IMR-90 (cell line): ENCODE results near the gene TRPM3. TPM values are rescaled to one million over a fixed set of nuclear protein-coding genes. Genes with fewer than 3 reads are reported as not detected.

ENCODE experiments used
- ATAC-seq: fragments of 200-7000 bp; cut with Tn5 transposase; 2 replicates; pipeline ENCODE4 v1.9.1; 2020; ENCODE audit warnings: low read depth, mild to moderate bottlenecking, moderate library complexity
- BruUV-seq: library from RNA; stranded (reverse); fragments of 400-500 nt; replicated peaks from 2 replicates; lab custom pipeline; 2021; lab: Mats Ljungman, UMichigan
- CTCF ChIA-PET: fragments of 300-600 bp; formaldehyde crosslinking; extraction: SDS; loops from one replicate; lab custom pipeline; 2021; ENCODE audit warnings: antibody characterized with exemption; lab: Yijun Ruan, JAX
- POLR2A ChIA-PET: fragments of 300-600 bp; sonication (Branson Sonifier 250); formaldehyde crosslinking; loops from one replicate; lab custom pipeline; 2022; ENCODE audit warnings: antibody characterized with exemption; ENCODE audit not compliant: unreplicated experiment; lab: Charles Lee
- DNase-seq: peaks from one replicate; pipeline ENCODE4 v3.0.0; 2013
- H2AFZ ChIP-seq: replicated peaks from 2 replicates; pipeline ENCODE3; 2013; ENCODE audit warnings: low read length, mild to moderate bottlenecking; ENCODE audit not compliant: poor library complexity
- H2AK5ac ChIP-seq: 2 replicates; pipeline ENCODE4 v1.6.1; 2013; ENCODE audit warnings: low read depth, low read length, inconsistent platforms
- H2AK9ac ChIP-seq: replicated peaks from 2 replicates; pipeline ENCODE3; 2013; ENCODE audit warnings: mild to moderate bottlenecking, low read depth, low read length, moderate library complexity; ENCODE audit not compliant: poor library complexity
- H2BK120ac ChIP-seq: 2 replicates; pipeline ENCODE4 v1.6.1; 2013; ENCODE audit warnings: low read depth, low read length, inconsistent platforms
- H2BK15ac ChIP-seq: 3 replicates; pipeline ENCODE4 v1.6.1; 2013; ENCODE audit warnings: low read depth, low read length, inconsistent platforms
- H2BK20ac ChIP-seq: 2 replicates; pipeline ENCODE4 v1.6.1; 2013; ENCODE audit warnings: low read depth, mild to moderate bottlenecking, inconsistent platforms, low read length, moderate library complexity
- H2BK5ac ChIP-seq: 2 replicates; pipeline ENCODE4 v1.6.1; 2013; ENCODE audit warnings: mild to moderate bottlenecking, low read depth, low read length, inconsistent platforms; ENCODE audit not compliant: poor library complexity, severe bottlenecking
- H3K14ac ChIP-seq: replicated peaks from 2 replicates; pipeline ENCODE4 v1.6.1; 2013; ENCODE audit warnings: low read depth, low read length, inconsistent platforms
- H3K18ac ChIP-seq: 2 replicates; pipeline ENCODE4 v1.6.1; 2013; ENCODE audit warnings: low read depth, low read length, control low read depth
- H3K23ac ChIP-seq: 2 replicates; pipeline ENCODE4 v1.6.1; 2013; ENCODE audit warnings: low read depth, low read length, inconsistent platforms
- H3K27ac ChIP-seq: 2 replicates; pipeline ENCODE4 v1.5.1; 2013; ENCODE audit warnings: mild to moderate bottlenecking, control low read depth, low read length; ENCODE audit not compliant: insufficient read depth
- H3K27me3 ChIP-seq: 2 replicates; pipeline ENCODE4 v1.6.1; 2013; ENCODE audit warnings: low read length; ENCODE audit not compliant: control insufficient read depth, insufficient read depth
- H3K36me3 ChIP-seq: 2 replicates; pipeline ENCODE4 v1.6.1; 2013; ENCODE audit warnings: low read length, mixed read lengths; ENCODE audit not compliant: control insufficient read depth, insufficient read depth
- H3K4ac ChIP-seq: 2 replicates; pipeline ENCODE4 v1.6.1; 2013; ENCODE audit warnings: low read depth, low read length, inconsistent platforms
- H3K4me1 ChIP-seq: 2 replicates; pipeline ENCODE4 v1.6.1; 2013; ENCODE audit warnings: low read length, mixed read lengths; ENCODE audit not compliant: control insufficient read depth, insufficient read depth
- H3K4me2 ChIP-seq: 2 replicates; pipeline ENCODE4 v1.6.1; 2013; ENCODE audit warnings: low read depth, mild to moderate bottlenecking, control low read depth, low read length, moderate library complexity
- H3K4me3 ChIP-seq: 2 replicates; pipeline ENCODE4 v1.5.1; 2013; ENCODE audit warnings: low read depth, mild to moderate bottlenecking, control low read depth, low read length, moderate library complexity; ENCODE audit not compliant: insufficient read depth
- H3K56ac ChIP-seq: 2 replicates; pipeline ENCODE4 v1.6.1; 2013; ENCODE audit warnings: low read length, inconsistent platforms; ENCODE audit not compliant: insufficient read depth; ENCODE audit errors: extremely low read depth
- H3K79me1 ChIP-seq, 2 experiments: 2 replicates each; pipeline ENCODE4 v1.6.1; 2013; ENCODE audit warnings: low read length in 2 of 2, inconsistent platforms in 1 of 2, low read depth in 1 of 2
- H3K9ac ChIP-seq: 2 replicates; pipeline ENCODE4 v1.6.1; 2013; ENCODE audit warnings: low read depth, low read length, control low read depth
- H3K9me1 ChIP-seq: 2 replicates; pipeline ENCODE4 v1.6.1; 2013; ENCODE audit warnings: low read length, inconsistent platforms; ENCODE audit not compliant: insufficient read depth
- H3K9me3 ChIP-seq: 2 replicates; pipeline ENCODE4 v1.6.1; 2013; ENCODE audit warnings: low read length; ENCODE audit not compliant: control insufficient read depth, insufficient read depth
- H4K20me1 ChIP-seq: 2 replicates; pipeline ENCODE4 v1.6.1; 2013; ENCODE audit warnings: low read length, inconsistent platforms; ENCODE audit not compliant: insufficient read depth
- H4K5ac ChIP-seq: 2 replicates; pipeline ENCODE4 v1.6.1; 2013; ENCODE audit warnings: mild to moderate bottlenecking, low read depth, low read length, control low read depth
- H4K8ac ChIP-seq, 2 experiments: 2 replicates each; pipeline ENCODE4 v1.6.1; 2013; ENCODE audit warnings: low read depth in 2 of 2, low read length in 2 of 2, control low read depth in 1 of 2, inconsistent platforms in 1 of 2
- H4K91ac ChIP-seq: 2 replicates; pipeline ENCODE4 v1.6.1; 2013; ENCODE audit warnings: low read depth, low read length, inconsistent platforms; ENCODE audit not compliant: insufficient read depth
- BHLHE40 ChIP-seq: fragments of 150-350 bp; IDR thresholded peaks from 2 replicates; pipeline ENCODE4 v1.6.1; 2016; ENCODE audit warnings: mild to moderate bottlenecking, low read depth, low read length
- CEBPB ChIP-seq: IDR thresholded peaks from 2 replicates; pipeline ENCODE4 v1.6.1; 2012; ENCODE audit warnings: low read depth, low read length, improper control_type of control experiment
- CHD1 ChIP-seq: IDR thresholded peaks from 2 replicates; pipeline ENCODE4 v1.6.1; 2012; ENCODE audit warnings: low read depth, low read length, improper control_type of control experiment
- ELK1 ChIP-seq: fragments of 150-350 bp; IDR thresholded peaks from 2 replicates; pipeline ENCODE4 v1.6.1; 2016; ENCODE audit warnings: low read depth, mild to moderate bottlenecking, low read length, moderate library complexity, borderline replicate concordance
- MAFK ChIP-seq: IDR thresholded peaks from 2 replicates; pipeline ENCODE4 v1.6.1; 2012; ENCODE audit warnings: low read depth, low read length, improper control_type of control experiment
- MAZ ChIP-seq: IDR thresholded peaks from 2 replicates; pipeline ENCODE4 v1.6.1; 2012; ENCODE audit warnings: low read depth, mild to moderate bottlenecking, low read length, improper control_type of control experiment, moderate library complexity, borderline replicate concordance
- MXI1 ChIP-seq: IDR thresholded peaks from 2 replicates; pipeline ENCODE4 v1.6.1; 2012; ENCODE audit warnings: low read depth, mild to moderate bottlenecking, low read length, moderate library complexity, borderline replicate concordance
- NFE2L2 ChIP-seq: fragments of 150-350 bp; IDR thresholded peaks from 2 replicates; pipeline ENCODE4 v1.6.1; 2016; ENCODE audit warnings: low read depth, mild to moderate bottlenecking, low read length
- POLR2A ChIP-seq: IDR thresholded peaks from 2 replicates; pipeline ENCODE4 v1.6.1; 2012; ENCODE audit warnings: mild to moderate bottlenecking, low read depth, low read length
- RCOR1 ChIP-seq: IDR thresholded peaks from 2 replicates; pipeline ENCODE4 v1.6.1; 2012; ENCODE audit warnings: mild to moderate bottlenecking, low read length, improper control_type of control experiment; ENCODE audit not compliant: insufficient replicate concordance
- RFX5 ChIP-seq: IDR thresholded peaks from 2 replicates; pipeline ENCODE4 v1.8.0; 2012; ENCODE audit warnings: low read depth, mild to moderate bottlenecking, low read length, moderate library complexity
- SMC3 ChIP-seq: fragments of 150-350 bp; IDR thresholded peaks from 2 replicates; pipeline ENCODE4 v1.6.1; 2016; ENCODE audit warnings: low read depth, mild to moderate bottlenecking, antibody characterized with exemption, low read length, moderate library complexity
- USF2 ChIP-seq: fragments of 150-350 bp; IDR thresholded peaks from 2 replicates; pipeline ENCODE4 v1.6.1; 2017; ENCODE audit warnings: mild to moderate bottlenecking, antibody characterized with exemption, low read length, low read depth
- WGBS, 2 experiments: methylation state at CpG; one replicate each; pipeline versions ENCODE4 v1.1.5 to v1.1.7; 2013; ENCODE audit warnings: missing lambda C conversion rate in 2 of 2; ENCODE audit not compliant: insufficient read length in 1 of 2; ENCODE audit errors: extremely low coverage in 2 of 2; 5-methylcytosine and 5-hydroxymethylcytosine counted together
- dilution Hi-C: fragments of 300-500 bp; cut with HindIII; formaldehyde crosslinking; loops from one replicate; pipeline ENCODE4 v1.14.3; 2018; ENCODE audit warnings: low sequenced_read_pairs; ENCODE audit not compliant: unreplicated experiment
- in situ Hi-C: fragments of 300-500 bp; cut with MboI; formaldehyde crosslinking; loops from 3 replicates; pipeline ENCODE4 v1.14.3; 2019; ENCODE audit warnings: low sequenced_read_pairs, inconsistent platforms, mixed read lengths
- intact Hi-C: fragments of 100-400 bp; cut with micrococcal nuclease; formaldehyde crosslinking; loops from 2 replicates; pipeline ENCODE4 v1.10.0; 2022
- polyA plus RNA-seq, 3 experiments: library from polyadenylated mRNA; depleted of rRNA; stranded (reverse); fragments of >200 nt; gene quantifications; 2 replicates each; pipeline ENCODE4 v1.2.3, GENCODE V29; 2012; ENCODE audit warnings: low replicate concordance in 1 of 3
- total RNA-seq: library from RNA; depleted of rRNA; stranded (reverse); fragments of >200 nt; gene quantifications from 2 replicates; pipeline ENCODE4 v1.2.3, GENCODE V29; 2012

TRPM3 gene
- total and polyA plus RNA-seq, 2 of the 4 experiments (the other 2 are of a cell fraction) = not detected

- Histone ChIP-seq H3K27me3 (no peaks in the 10 kb centered on the region), H2BK15ac (peak overlapping the region; percentile 65; the same call in 1 of the 3 replicates), H2BK20ac (peak overlapping the region; percentile 90), H4K5ac (peak overlapping the region; percentile 60), H3K4me2 (peak overlapping the region; percentile 74), H2AK5ac (peak overlapping the region; percentile 93), H3K27ac (peak overlapping the region; percentile 79), H3K23ac (peak overlapping the region; percentile 71), H3K56ac (peak overlapping the region; percentile 94), H3K14ac (peak overlapping the region; percentile 75), H4K20me1 (no peaks in the 10 kb centered on the region), H3K9me1 (peaks cover 6% of the 10 kb centered on the region), H4K91ac (peak overlapping the region; percentile 94), H3K18ac (peak overlapping the region; percentile 79), H3K4ac (peak overlapping the region; percentile 95), H2AK9ac (peak overlapping the region; percentile 10), H3K36me3 (no peaks in the 10 kb centered on the region), H3K4me3 (peak overlapping the region; percentile 1; the same call in 1 of the 2 replicates), H2BK120ac (peak overlapping the region; percentile 91), H3K9ac (peak overlapping the region; percentile 82), H3K79me1 (peaks cover 0 to 7% of the 10 kb centered on the region in 2 experiments; a peak in 2 of 4 replicates), H3K4me1 (peaks cover 17% of the 10 kb centered on the region), H3K9me3 (no peaks in the 10 kb centered on the region), H2BK5ac (peak overlapping the region; percentile 87), H4K8ac (peak overlapping the region; percentile 41 to 79), H2AFZ (peak overlapping the region; percentile 71)
- ATAC-seq (peak; percentile 74), DNase-seq (peak; percentile 100)
- intact Hi-C loops = loop anchor here (1.0 to 10.0 kb wide), 6 partner anchors 121 to 924 kb away; no protein-coding TSS in a partner anchor
- ChIA-PET POLR2A (interaction anchor here (0.7 kb wide), 1 partner anchor 182 kb away, joined by 3 read pairs; no protein-coding TSS in a partner anchor), CTCF (interaction anchor here (0.6 to 2.1 kb wide), 12 partner anchors 91 to 275 kb away, joined by 3 to 15 read pairs (median 4); no protein-coding TSS in a partner anchor)
- 0% methylated on average over 5 of the region's 31 CpGs; no CpG with 5 or more reads in 1 of the 2 experiments for WGBS, 2 experiments
- in situ Hi-C loops = loop anchor here (5.0 to 25.0 kb wide), 4 partner anchors 189 to 639 kb away; partner anchors contain the start of gene KLF9
- no TSS peak for BruUV-seq
- dilution Hi-C loops = no loop called here
- TF ChIP-seq USF2 (no peak), BHLHE40 (peak; percentile 76), CHD1 (peak; percentile 92), MAZ (peak; percentile 66), MXI1 (no peak), RCOR1 (peak; percentile 32), POLR2A (peak; percentile 81), CEBPB (peak; percentile 75), ELK1 (no peak), RFX5 (no peak), SMC3 (peak; percentile 16), NFE2L2 (0 out of 2 replicates have a peak, but pooled peaks have one; percentile 39), MAFK (peak; percentile 21; the same call in 1 of the 2 replicates)
These were observed 520.1 kb downstream of the TRPM3 start for GRCh38 chr9:70601000-70601951.
